ENCODE results near the gene NABP2.

DNA sequence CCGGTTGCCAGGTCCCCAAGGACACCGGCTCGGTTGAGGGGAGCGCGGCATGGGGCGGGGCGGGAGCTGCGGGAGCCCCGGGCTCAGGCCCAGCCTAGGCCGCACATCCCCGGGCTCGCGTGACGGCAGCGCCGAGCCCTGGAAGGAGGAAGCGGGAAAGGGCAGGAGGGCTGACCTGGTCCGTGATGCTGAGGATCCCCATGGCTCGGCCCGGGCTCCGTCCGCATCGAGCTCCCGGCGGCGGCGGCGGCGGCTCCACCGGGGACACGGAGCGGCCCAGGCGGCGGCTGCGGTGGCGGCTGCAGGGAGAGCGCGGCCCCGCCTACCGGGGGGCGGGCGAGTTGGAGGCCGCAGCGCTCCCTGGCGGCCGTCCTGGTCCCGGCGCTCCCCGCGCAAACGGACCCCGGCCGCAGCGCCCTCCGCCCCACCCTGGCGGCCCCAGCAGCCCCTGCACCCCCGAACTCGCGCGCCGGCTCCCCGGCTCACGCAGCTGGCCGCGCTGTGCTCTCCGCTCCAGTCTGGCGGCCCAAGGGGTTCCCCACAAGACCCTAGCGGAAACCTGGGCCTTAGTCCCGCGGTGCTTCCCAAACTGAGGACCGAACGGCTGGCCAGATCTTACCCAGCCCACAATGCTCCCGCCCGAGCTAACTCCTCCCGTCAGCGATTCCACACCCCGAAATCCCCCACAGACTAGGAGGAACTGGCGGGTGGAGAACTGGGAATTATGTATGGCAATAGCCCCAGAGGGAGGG, 34.1 kb downstream of the NABP2 start, which contains the start of gene ANKRD52:
- TF ChIP-seq CTCF (IDR thresholded peaks at IDR 0.05) = peak; percentile 88 to 98 (median 96)
- TF ChIP-seq POLR2A (IDR thresholded peaks at IDR 0.05) = peak in 1 of 4 donors; percentile 63
- TF ChIP-seq POLR2AphosphoS5 (IDR thresholded peaks at IDR 0.05) = peak in 1 of 2 donors; percentile 15
- TF ChIP-seq EP300 (IDR thresholded peaks at IDR 0.05) = no peak
